AG04450 (cell line): ENCODE results near the gene CHMP4A. TPM values are rescaled to one million over a fixed set of nuclear protein-coding genes. Genes with fewer than 3 reads are reported as not detected.

Experiments
- CTCF ChIA-PET: fragments of 300-600, 350-600 bp; formaldehyde crosslinking; extraction: SDS; loops from one replicate; lab custom pipeline; 2022; ENCODE audit warnings: antibody characterized with exemption, inconsistent platforms; lab: Charles Lee
- POLR2A ChIA-PET: fragments of 350-600 bp; formaldehyde crosslinking; extraction: SDS; loops from one replicate; lab custom pipeline; 2021; ENCODE audit warnings: antibody characterized with exemption, inconsistent platforms; lab: Yijun Ruan, JAX
- DNase-seq: peaks from one replicate; pipeline ENCODE4 v3.0.0-alpha.2; 2011; ENCODE audit warnings: low read depth, low spot score
- H3K27ac ChIP-seq: one replicate; pipeline ENCODE4 v1.5.1; 2012; ENCODE audit warnings: low read depth, low read length, control low read depth
- H3K27me3 ChIP-seq: one replicate; pipeline ENCODE4 v1.6.0; 2012; ENCODE audit warnings: low read length; ENCODE audit not compliant: control insufficient read depth, insufficient read depth
- H3K4me3 ChIP-seq: 2 replicates; pipeline ENCODE4 v1.5.1; 2011; ENCODE audit warnings: mild to moderate bottlenecking, low read depth, low read length, control low read depth
- H3K9me3 ChIP-seq: 2 replicates; pipeline ENCODE4 v1.5.1; 2012; ENCODE audit warnings: low read length; ENCODE audit not compliant: control insufficient read depth, insufficient read depth
- CTCF ChIP-seq: IDR thresholded peaks from 2 replicates; pipeline ENCODE4 v1.5.1; 2011; ENCODE audit warnings: low read depth, low read length, control low read depth, inconsistent platforms
- polyA plus RNA-seq: library from polyadenylated mRNA; depleted of rRNA; stranded (reverse); fragments of >200 nt; gene quantifications from 2 replicates; pipeline ENCODE4 v1.2.3, GENCODE V29; 2011

The CHMP4A gene
- polyA plus RNA-seq, 1 experiment, result 55.7 TPM

DNA sequence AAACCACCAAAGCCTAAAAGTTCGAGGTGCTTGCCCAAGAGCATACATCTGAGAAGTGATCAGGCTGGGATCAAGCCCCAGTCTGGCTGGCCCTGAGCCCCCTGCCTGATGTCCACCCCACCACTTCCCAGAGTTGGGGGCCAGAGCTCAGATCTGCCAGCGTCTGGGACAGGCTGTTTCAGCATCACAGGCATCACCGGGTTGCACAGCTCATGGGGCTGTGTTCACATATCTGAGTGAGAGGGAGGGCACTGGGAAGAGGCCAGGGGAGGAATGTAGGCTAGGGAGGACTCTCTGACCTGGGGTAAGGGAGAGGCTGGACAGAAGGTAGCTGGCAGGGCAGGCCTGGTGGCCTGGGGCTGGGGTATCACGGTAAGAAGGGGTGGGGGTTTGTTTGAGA lies 43.7 kb upstream of the CHMP4A start:
- H3K9me3 ChIP-seq, result no peaks in the 10 kb centered on the region
- H3K27me3 ChIP-seq, result no peaks in the 10 kb centered on the region
- CTCF ChIA-PET, result interaction anchor here (0.5 to 2.9 kb wide), 2 partner anchors 11 to 14 kb away, joined by 6 to 17 read pairs; partner anchors contain the start of gene TINF2
- H3K4me3 ChIP-seq, result no peak overlapping the region
- no peak for DNase-seq
- no peak for TF ChIP-seq CTCF
- POLR2A ChIA-PET, result no interaction called here
- H3K27ac ChIP-seq, result no peak overlapping the region

GRCh38 chr14:24255931-24256711 lies 42.8 kb upstream of the CHMP4A start:
- H3K4me3 ChIP-seq, result no peak overlapping the region
- H3K27me3 ChIP-seq, result no peaks in the 10 kb centered on the region
- ChIA-PET CTCF (interaction anchor here (2.9 kb wide), 1 partner anchor 14 kb away, joined by 17 read pairs; the partner anchor contains the start of gene TINF2), POLR2A (no interaction called here)
- no peaks in the 10 kb centered on the region for H3K9me3 ChIP-seq
- H3K27ac ChIP-seq, result no peak overlapping the region
- DNase-seq, result no peak
- no peak for TF ChIP-seq CTCF

DNA sequence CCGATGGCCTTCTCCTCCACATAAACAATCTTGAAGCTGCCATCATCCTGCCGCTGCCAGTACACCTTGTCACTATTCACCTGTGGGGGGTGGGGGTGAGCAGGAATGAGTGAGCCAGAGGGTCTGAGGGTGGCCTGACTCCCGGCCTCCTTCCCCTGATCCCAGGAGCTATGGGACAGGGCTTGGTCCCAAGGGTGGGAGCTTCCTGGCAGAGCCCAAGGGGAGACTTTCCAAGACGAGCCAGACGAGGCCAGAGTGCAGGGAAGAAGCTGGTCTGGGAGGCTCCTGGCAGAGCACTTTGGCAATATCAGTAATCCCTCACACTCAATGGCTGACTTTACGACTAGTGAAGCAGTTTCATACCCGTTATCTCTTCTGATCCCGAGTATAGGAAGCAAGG lies 42.1 kb upstream of the CHMP4A start:
- ChIA-PET CTCF (interaction anchor here (2.9 kb wide), 1 partner anchor 13 kb away, joined by 17 read pairs; the partner anchor contains the start of gene TINF2), POLR2A (no interaction called here)
- H3K4me3 ChIP-seq, result no peak overlapping the region
- H3K27ac ChIP-seq, result no peak overlapping the region
- DNase-seq, result no peak
- no peaks in the 10 kb centered on the region for H3K9me3 ChIP-seq
- no peak for TF ChIP-seq CTCF
- H3K27me3 ChIP-seq, result no peaks in the 10 kb centered on the region

GRCh38 chr14:24254630-24255392 lies 41.5 kb upstream of the CHMP4A start:
- no peaks in the 10 kb centered on the region for H3K27me3 ChIP-seq
- ChIA-PET CTCF (no interaction called here), POLR2A (no interaction called here)

More at GRCh38 chr14:24254630-24255392, 41.5 kb upstream of the CHMP4A start:
- no peak for TF ChIP-seq CTCF
- no peak overlapping the region for H3K27ac ChIP-seq
- no peak overlapping the region for H3K4me3 ChIP-seq
- no peak for DNase-seq
- H3K9me3 ChIP-seq, result no peaks in the 10 kb centered on the region
